NCI-H510A treated with DMSO at 0.1 percent for 48 hours (cell line): ENCODE results near the gene IARS1.

ENCODE experiments used
- DNase-seq: peaks from one replicate; lab custom pipeline; 2025; lab: John Stamatoyannopoulos, UW

Gene IARS1

GRCh38 chr9:92295240-92295790 is 1.8 kb upstream of the IARS1 start:
- DNase-seq, result no peak

GRCh38 chr9:92294297-92294676 is 790 bp upstream of the IARS1 start:
- no peak for DNase-seq

- DNase-seq, result no peak
Observed at GRCh38 chr9:92293075-92293354, 482 bp downstream of the IARS1 start.

GRCh38 chr9:92292338-92293074 is 991 bp downstream of the IARS1 start:
- DNase-seq, result no peak

- DNase-seq, result no peak
Observed at GRCh38 chr9:92291577-92291976, 1.9 kb downstream of the IARS1 start.

- no peak for DNase-seq
Observed at GRCh38 chr9:92290785-92291429, 2.6 kb downstream of the IARS1 start.

GRCh38 chr9:92289708-92290390 is 3.6 kb downstream of the IARS1 start:
- no peak for DNase-seq

GRCh38 chr9:92279302-92279701 is 14.2 kb downstream of the IARS1 start:
- no peak for DNase-seq

- no peak for DNase-seq
Observed at GRCh38 chr9:92278110-92278509, 15.4 kb downstream of the IARS1 start.

- DNase-seq, result no peak
Observed at GRCh38 chr9:92276331-92277032, 17.0 kb downstream of the IARS1 start.

GRCh38 chr9:92275541-92275940 is 18.0 kb downstream of the IARS1 start:
- DNase-seq, result no peak

- DNase-seq, result no peak
Observed at GRCh38 chr9:92270511-92270910, 23.0 kb downstream of the IARS1 start.

- DNase-seq, result no peak
Observed at GRCh38 chr9:92266486-92266885, 27.0 kb downstream of the IARS1 start.

- DNase-seq, result no peak
Observed at GRCh38 chr9:92265154-92265553, 28.3 kb downstream of the IARS1 start.

GRCh38 chr9:92263131-92263530 is 30.4 kb downstream of the IARS1 start:
- no peak for DNase-seq

- DNase-seq, result no peak
Observed at GRCh38 chr9:92257327-92257726, 36.2 kb downstream of the IARS1 start.

GRCh38 chr9:92254381-92255337 is 38.8 kb downstream of the IARS1 start:
- DNase-seq, result no peak

GRCh38 chr9:92253656-92254055 is 39.8 kb downstream of the IARS1 start:
- no peak for DNase-seq

- DNase-seq, result no peak
Observed at GRCh38 chr9:92247981-92248380, 45.5 kb downstream of the IARS1 start.

- no peak for DNase-seq
Observed at GRCh38 chr9:92247296-92247695, 46.2 kb downstream of the IARS1 start.

- DNase-seq, result no peak
Observed at GRCh38 chr9:92245005-92245797, 48.3 kb downstream of the IARS1 start.
